GM12873 (cell line): ENCODE results near the gene DCAF6.

ENCODE experiments used
- CTCF ChIP-seq: IDR thresholded peaks from 2 replicates; pipeline ENCODE4 v1.5.1; 2012; ENCODE audit warnings: low read depth, mild to moderate bottlenecking, moderate library complexity, low read length, control low read depth; ENCODE audit not compliant: insufficient read depth; ENCODE audit errors: missing control alignments

Gene DCAF6

GRCh38 chr1:167915569-167915968, 20.9 kb upstream of the DCAF6 start:
- TF ChIP-seq CTCF = no peak

DNA sequence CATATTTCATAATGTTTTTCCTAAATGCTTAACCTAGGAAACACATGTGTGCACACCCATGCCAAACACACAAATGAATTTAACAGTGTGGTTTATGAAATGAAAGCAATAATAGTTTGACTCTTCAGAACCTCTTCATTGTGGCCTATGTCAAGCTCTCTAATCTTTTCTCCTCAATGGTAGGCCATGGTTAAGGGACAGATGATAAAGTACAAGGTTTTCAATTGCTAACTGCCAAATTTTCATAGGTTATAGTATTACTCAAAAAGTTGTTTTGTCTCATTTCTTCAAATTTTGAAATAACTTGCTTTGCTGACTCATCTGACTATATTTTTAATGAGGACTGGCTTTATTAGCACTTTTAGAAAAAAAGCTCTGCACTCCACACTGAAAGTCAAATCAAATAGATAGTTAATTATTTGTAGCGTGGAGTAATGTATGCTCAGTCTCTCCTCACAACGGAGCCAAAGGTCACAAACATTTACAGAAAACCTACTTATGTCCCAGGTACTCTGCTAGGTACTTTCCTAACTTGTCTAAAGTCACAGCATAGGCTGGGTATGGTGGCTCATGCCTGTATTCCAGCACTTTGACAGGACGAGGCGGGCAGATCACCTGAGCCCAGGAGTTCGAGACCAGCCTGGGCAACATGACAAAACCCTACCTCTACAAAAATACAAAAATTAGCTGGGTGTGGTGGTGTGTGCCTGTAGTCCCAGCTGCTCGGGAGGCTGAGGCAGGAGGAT, 19.5 kb upstream of the DCAF6 start:
- TF ChIP-seq CTCF = no peak

DNA sequence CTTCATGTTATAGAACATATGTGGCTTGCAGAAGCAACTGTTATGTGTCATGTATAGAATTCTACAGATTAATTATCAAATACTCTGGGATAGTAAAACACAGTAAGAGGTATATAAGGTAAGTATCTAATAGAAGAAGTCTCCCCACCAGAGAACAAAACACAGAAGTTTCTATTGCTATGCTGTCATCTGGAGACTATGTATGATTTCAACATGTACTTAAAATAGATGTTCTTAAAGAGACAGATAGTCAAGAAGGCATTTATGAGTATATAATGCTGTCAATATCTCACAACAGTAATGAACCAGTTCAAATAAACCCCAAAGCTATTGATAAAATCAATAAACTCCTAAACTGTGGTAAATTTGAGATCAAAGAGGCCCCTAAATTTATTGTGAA, 14.5 kb upstream of the DCAF6 start:
- no peak for TF ChIP-seq CTCF

DNA sequence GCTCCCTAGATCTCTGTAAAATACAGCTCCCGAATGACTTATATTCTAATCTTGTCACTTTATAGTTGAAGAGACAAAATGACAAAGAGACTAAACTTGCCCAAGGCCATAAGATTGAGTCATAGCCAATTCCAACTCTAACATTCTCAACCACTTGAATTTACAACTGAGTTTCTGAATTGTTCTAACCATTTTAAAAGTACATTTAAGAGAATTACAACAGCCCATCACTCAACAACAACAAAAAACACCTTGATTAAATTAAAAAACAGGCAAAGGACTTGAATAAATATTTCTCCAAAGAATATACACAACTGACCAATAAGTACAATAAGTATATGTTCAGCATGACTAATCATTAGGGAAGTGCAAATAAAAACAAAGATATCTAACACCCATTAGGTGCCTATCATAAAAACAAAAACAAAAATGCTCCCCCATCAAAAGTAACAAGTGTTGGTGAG, 13.8 kb upstream of the DCAF6 start:
- no peak for TF ChIP-seq CTCF

- no peak for TF ChIP-seq CTCF
These were observed 13.0 kb upstream of the DCAF6 start for GRCh38 chr1:167923324-167924056.

DNA sequence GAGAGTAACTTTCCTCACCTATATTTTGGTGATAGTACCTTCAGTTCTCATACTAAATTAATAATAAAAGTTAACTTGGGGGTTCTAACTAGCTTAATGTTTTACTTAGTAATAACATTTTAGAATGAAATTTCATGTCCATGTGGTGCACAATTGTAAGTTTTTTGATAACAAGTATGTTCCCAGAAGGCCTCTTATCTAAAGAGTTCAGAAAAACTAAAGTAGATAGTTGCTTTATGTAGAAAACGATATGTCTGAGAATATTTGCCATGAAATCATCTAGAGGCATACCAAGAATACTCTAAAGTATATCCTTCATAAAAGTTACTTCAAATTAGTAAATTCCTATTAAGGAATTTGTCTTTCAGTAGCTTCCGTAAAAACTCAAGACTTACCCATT, 12.4 kb upstream of the DCAF6 start:
- TF ChIP-seq CTCF = no peak

DNA sequence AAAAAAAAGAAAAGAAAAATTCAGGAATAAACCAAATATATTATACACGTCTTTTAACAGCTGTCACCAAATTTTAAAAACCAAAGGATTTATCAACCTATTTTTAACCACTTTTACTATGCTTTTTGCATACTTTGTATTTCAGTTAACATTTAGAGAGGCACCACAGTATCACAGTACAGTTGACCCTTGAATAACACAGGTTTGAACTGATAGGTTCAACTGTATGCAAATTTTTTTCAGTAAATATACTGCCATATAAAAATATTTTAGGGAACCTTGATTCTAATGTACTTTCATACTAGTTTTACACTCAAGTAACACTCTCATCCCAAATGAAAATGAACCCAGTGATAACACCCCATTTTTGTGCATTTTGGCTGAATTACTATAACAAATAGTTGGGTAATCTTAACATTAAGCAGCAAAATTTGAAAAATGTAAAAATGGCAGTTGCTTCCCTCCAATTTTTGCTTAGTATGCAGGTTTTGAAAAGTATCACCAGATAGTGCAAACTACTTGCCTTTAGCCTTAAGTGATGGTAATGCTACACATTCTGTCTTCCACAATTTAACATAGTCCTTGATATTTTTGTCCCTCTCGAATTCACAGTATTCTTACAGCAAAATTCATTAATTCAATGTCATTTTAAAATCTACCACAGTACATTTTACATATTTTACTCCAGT, 11.8 kb upstream of the DCAF6 start:
- no peak for TF ChIP-seq CTCF
